Upper lobe of right lung (tissue), 1 donor: ENCODE measurements around the gene KLHDC10. TPM values are rescaled to one million over a fixed set of nuclear protein-coding genes. Genes with fewer than 3 reads are reported as not detected.

ENCODE experiments used
- ATAC-seq: fragments of 200-7000 bp; cut with Tn5 transposase; one replicate; pipeline ENCODE4 v1.9.1; 2020; ENCODE audit warnings: mild to moderate bottlenecking, moderate library complexity
- DNase-seq: peaks from one replicate; pipeline ENCODE4 v3.0.0-alpha.2; 2020
- H3K27ac ChIP-seq: fragments of 200-600 bp; one replicate; pipeline ENCODE4 v1.8.0; 2022
- H3K27me3 ChIP-seq: fragments of 200-600 bp; one replicate; pipeline ENCODE4 v1.8.0; 2022; ENCODE audit warnings: mild to moderate bottlenecking
- H3K36me3 ChIP-seq: fragments of 200-600 bp; one replicate; pipeline ENCODE4 v1.8.0; 2022
- H3K4me1 ChIP-seq: fragments of 200-600 bp; one replicate; pipeline ENCODE4 v1.8.0; 2022
- H3K4me3 ChIP-seq: fragments of 200-600 bp; one replicate; pipeline ENCODE4 v1.8.0; 2022; ENCODE audit warnings: mild to moderate bottlenecking
- H3K9me3 ChIP-seq: fragments of 200-600 bp; one replicate; pipeline ENCODE4 v1.8.0; 2022
- intact Hi-C: fragments of 100-400 bp; cut with DNase I; formaldehyde crosslinking; loops from one replicate; pipeline ENCODE4 v1.11.0; 2022
- total RNA-seq: library from RNA; stranded (reverse); fragmentation: NEBNext Ultra II Directional; extraction: Animal tissue kit (Norgen Biotek cat#: 25700); gene quantifications from one replicate; pipeline ENCODE4 v1.2.1, GENCODE V29; 2021
- TF ChIP-seq, protein P1 (sequence below): fragments of 200-600 bp; IDR thresholded peaks from one replicate; pipeline ENCODE4 v1.8.0; 2022; ENCODE audit warnings: antibody characterized with exemption
- donor health status: DM: no; HTN: yes; CAD: no; lungs with severe emphysema.

KLHDC10 gene
- total RNA-seq, 1 donor from 2014 or later, result 32.0 TPM

DNA sequence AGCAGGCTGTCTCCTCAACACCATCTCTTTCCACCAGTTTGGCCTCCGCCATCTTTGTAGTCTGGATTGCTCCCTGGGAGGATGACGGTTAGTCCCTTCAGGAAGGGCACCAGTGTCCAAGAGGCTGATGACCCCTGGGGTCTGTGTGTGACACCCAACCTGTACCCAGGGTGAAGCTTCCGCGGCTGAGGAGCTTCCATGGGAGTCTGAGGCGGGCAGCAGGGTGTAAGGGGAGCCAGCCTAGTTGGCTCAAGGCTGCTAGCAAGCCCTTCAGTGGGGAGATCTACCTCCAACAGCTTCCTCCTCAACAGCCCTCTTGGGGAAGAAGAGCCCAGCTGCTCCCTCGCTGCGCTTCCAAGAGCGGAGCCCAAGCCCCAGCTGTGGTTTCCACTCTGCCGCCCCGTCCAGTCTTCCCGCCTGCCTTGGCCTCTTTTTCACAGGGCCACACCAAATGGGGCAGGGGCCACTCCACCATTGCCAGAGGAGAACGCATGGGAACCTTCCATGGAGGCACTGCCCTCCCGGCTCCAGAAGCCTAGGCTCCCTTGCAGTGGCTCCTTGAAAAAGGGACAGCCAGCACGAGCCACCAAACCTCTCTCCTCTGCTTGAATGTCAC, 77.5 kb downstream of the KLHDC10 start:
- H3K4me3 ChIP-seq, result no peak overlapping the region
- H3K9me3 ChIP-seq, result no peaks in the 10 kb centered on the region
- intact Hi-C loops, result no loop called here
- peaks cover 5% of the 10 kb centered on the region for H3K4me1 ChIP-seq
- no peaks in the 10 kb centered on the region for H3K27me3 ChIP-seq
- no peak overlapping the region for H3K27ac ChIP-seq
- no peaks in the 10 kb centered on the region for H3K36me3 ChIP-seq
- TF ChIP-seq, protein P1, sequence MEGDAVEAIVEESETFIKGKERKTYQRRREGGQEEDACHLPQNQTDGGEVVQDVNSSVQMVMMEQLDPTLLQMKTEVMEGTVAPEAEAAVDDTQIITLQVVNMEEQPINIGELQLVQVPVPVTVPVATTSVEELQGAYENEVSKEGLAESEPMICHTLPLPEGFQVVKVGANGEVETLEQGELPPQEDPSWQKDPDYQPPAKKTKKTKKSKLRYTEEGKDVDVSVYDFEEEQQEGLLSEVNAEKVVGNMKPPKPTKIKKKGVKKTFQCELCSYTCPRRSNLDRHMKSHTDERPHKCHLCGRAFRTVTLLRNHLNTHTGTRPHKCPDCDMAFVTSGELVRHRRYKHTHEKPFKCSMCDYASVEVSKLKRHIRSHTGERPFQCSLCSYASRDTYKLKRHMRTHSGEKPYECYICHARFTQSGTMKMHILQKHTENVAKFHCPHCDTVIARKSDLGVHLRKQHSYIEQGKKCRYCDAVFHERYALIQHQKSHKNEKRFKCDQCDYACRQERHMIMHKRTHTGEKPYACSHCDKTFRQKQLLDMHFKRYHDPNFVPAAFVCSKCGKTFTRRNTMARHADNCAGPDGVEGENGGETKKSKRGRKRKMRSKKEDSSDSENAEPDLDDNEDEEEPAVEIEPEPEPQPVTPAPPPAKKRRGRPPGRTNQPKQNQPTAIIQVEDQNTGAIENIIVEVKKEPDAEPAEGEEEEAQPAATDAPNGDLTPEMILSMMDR, result no peak
- DNase-seq, result no peak
- ATAC-seq, result no peak

DNA sequence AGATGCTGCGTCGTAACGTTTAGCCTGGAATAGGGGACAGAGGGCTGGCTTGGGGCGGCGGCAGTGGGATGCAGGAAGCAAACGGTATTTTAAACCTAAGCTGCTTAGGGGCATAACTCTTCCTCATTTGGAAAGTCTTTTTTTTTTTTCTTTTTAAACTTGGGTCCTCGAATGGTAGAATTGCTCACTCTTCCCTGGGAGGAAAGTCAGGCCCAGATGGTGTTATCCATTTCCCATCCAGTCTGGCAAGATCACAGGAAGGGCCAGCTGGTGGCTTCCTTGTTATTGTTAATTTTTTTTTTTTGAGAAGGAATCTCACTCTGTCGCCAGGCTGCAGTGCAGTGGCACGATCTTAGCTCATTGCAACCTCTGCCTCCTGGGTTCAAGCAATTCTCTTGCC, 78.2 kb downstream of the KLHDC10 start:
- TF ChIP-seq, protein P1, result no peak
- peaks cover 5% of the 10 kb centered on the region for H3K4me1 ChIP-seq
- DNase-seq (no peak), ATAC-seq (no peak)
- H3K36me3 ChIP-seq, result no peaks in the 10 kb centered on the region
- intact Hi-C loops, result no loop called here
- no peak overlapping the region for H3K27ac ChIP-seq
- no peaks in the 10 kb centered on the region for H3K27me3 ChIP-seq
- H3K9me3 ChIP-seq, result no peaks in the 10 kb centered on the region
- no peak overlapping the region for H3K4me3 ChIP-seq

DNA sequence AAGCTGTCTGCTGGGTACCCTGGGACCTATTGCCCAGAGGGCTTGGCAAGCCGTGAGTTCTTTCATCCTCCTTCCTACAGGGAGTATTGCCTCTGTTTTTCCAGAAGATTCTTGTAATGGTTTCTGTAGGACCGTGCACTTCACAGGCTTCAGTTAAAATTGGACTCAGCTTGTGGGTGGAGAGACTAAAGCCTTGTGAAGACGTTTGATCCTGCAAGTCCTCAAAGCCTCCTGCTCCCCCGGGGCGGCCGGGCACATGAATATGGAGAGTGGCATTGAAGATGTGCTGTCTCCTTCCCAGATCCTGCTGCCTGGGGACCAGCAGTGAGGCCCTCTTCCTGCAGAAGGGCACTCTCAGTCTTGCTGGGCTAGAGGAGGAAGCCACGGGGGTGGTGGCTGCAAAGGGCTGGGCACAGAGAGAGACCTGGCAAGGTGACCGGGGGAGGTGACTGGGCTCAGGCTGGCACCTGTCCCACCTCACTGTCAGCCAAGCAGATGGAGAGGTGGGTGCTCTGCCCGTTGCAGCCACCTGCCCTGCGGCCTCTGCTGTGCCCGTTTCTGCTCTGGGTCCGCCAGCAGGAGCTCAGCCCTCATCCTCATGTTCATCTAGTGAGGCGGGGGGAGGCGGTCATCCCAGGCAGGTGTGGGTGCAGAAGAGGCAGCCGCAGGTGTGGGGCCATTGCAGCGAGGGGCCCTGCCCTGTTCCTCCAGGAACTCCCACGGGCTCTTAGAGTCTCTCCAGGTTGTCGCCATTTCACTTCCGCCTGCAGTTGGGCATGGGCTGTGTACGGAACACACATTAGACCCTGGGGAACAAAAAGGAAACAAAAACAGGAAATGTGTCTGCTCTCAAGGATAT, 79.2 kb downstream of the KLHDC10 start:
- Histone ChIP-seq H3K4me3 (no peak overlapping the region), H3K27me3 (no peaks in the 10 kb centered on the region), H3K4me1 (no peaks in the 10 kb centered on the region), H3K27ac (no peak overlapping the region), H3K36me3 (no peaks in the 10 kb centered on the region), H3K9me3 (no peaks in the 10 kb centered on the region)
- peak; percentile 12 for ATAC-seq
- TF ChIP-seq, protein P1, result no peak
- intact Hi-C loops, result no loop called here
- DNase-seq, result peak; percentile 76

DNA sequence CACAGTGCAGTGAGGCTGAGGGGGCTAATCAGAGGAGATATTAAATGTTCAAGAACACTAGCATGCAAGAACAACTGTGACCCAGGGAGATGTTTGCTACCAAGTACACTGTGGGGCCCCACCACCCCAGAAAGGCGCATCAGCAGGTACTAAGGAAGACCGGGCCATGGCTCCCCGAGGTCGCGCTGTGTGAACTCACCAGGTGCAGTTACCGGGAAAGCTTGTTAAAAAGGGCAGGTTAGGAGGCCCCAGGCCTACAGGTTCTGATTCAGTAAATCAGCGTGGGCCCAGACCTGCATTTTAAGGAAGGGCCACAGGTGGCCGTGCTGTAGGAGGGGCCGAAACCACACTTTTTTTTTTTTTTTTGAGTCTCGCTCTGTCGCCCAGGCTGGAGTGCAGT, 80.3 kb downstream of the KLHDC10 start:
- no peak overlapping the region for H3K27ac ChIP-seq
- TF ChIP-seq, protein P1, result no peak
- H3K27me3 ChIP-seq, result no peaks in the 10 kb centered on the region
- DNase-seq (no peak), ATAC-seq (no peak)
- no peak overlapping the region for H3K4me3 ChIP-seq
- H3K4me1 ChIP-seq, result no peaks in the 10 kb centered on the region
- H3K9me3 ChIP-seq, result no peaks in the 10 kb centered on the region
- no peaks in the 10 kb centered on the region for H3K36me3 ChIP-seq
- intact Hi-C loops, result no loop called here

DNA sequence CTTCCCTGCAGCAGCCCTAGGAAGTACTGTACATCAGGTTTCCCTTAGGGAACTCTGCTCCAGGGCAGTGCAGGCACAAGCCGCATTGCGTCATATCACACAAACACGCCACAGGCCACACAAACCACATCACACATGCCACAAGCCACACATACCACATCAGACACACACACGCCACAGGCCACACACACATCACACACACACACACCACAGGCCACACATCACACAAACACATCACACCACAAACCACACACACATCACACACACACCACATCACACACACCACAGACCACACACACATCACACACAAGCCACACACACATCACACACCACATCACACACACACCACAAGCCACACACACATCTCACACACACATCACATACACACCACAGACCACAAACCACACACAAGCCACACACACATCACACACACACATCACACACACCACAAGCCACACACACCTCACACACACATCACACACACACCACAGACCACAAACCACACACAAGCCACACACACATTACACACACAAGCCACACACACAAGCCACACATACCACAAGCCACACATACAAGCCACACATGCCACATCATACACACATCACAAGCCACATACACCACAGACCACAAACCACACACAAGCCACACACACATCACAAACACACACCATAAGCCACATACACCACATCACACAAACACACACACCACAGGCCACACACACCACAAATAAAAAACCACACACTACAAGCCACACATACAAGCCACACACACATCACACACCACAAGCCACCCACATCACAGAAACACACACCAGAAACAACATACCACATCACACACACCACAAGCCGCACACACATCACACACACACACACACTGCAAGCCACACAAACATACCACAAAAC, 81.5 kb downstream of the KLHDC10 start:
- DNase-seq (no peak), ATAC-seq (no peak)
- H3K27ac ChIP-seq, result no peak overlapping the region
- no peaks in the 10 kb centered on the region for H3K9me3 ChIP-seq
- TF ChIP-seq, protein P1, result no peak
- no peaks in the 10 kb centered on the region for H3K27me3 ChIP-seq
- H3K4me3 ChIP-seq, result no peak overlapping the region
- no peaks in the 10 kb centered on the region for H3K36me3 ChIP-seq
- intact Hi-C loops, result no loop called here
- H3K4me1 ChIP-seq, result no peaks in the 10 kb centered on the region
